Nephron progenitor cell (in vitro differentiated cells): ENCODE data around the gene TCERG1L.

Experiments
- DNase-seq: peaks from one replicate; pipeline ENCODE4 v3.0.0; 2021
- H3K27ac Mint-ChIP-seq: 2 replicates; pipeline ENCODE4 v1.8.0; 2021; ENCODE audit warnings: mild to moderate bottlenecking, moderate library complexity, mixed read lengths
- H3K27me3 Mint-ChIP-seq: 2 replicates; pipeline ENCODE4 v1.8.0; 2021; ENCODE audit warnings: mild to moderate bottlenecking, low read depth, mixed read lengths; ENCODE audit not compliant: poor library complexity
- H3K36me3 Mint-ChIP-seq: 2 replicates; pipeline ENCODE4 v1.8.0; 2021; ENCODE audit warnings: low read depth, mixed read lengths
- H3K4me1 Mint-ChIP-seq: 2 replicates; pipeline ENCODE4 v1.8.0; 2021; ENCODE audit warnings: mixed read lengths
- H3K4me3 Mint-ChIP-seq: 2 replicates; pipeline ENCODE4 v1.8.0; 2021; ENCODE audit warnings: mild to moderate bottlenecking, moderate library complexity, mixed read lengths
- H3K9me3 Mint-ChIP-seq: 2 replicates; pipeline ENCODE4 v1.8.0; 2021; ENCODE audit warnings: mild to moderate bottlenecking, moderate library complexity, mixed read lengths
- CTCF ChIP-seq: fragments of 200-600 bp; sonication (generic); IDR thresholded peaks from 2 replicates; pipeline ENCODE4 v1.5.0; 2021; ENCODE audit warnings: antibody characterized with exemption

The TCERG1L gene

GRCh38 chr10:131148270-131148669 lies 163.3 kb downstream of the TCERG1L start:
- H3K9me3 Mint-ChIP-seq, result peaks cover 32% of the 10 kb centered on the region
- no peak overlapping the region for H3K27ac Mint-ChIP-seq
- no peak overlapping the region for H3K4me3 Mint-ChIP-seq
- H3K4me1 Mint-ChIP-seq, result peaks cover 31% of the 10 kb centered on the region
- H3K36me3 Mint-ChIP-seq, result peaks cover 6% of the 10 kb centered on the region
- no peak for TF ChIP-seq CTCF
- peaks cover 21% of the 10 kb centered on the region for H3K27me3 Mint-ChIP-seq
- DNase-seq, result no peak

GRCh38 chr10:131147301-131147975 lies 164.1 kb downstream of the TCERG1L start:
- DNase-seq, result no peak
- peaks cover 5% of the 10 kb centered on the region for H3K36me3 Mint-ChIP-seq
- H3K9me3 Mint-ChIP-seq, result peaks cover 26% of the 10 kb centered on the region
- H3K27me3 Mint-ChIP-seq, result peaks cover 14% of the 10 kb centered on the region
- H3K4me3 Mint-ChIP-seq, result no peak overlapping the region
- TF ChIP-seq CTCF, result no peak
- H3K4me1 Mint-ChIP-seq, result peaks cover 31% of the 10 kb centered on the region
- peak overlapping the region; percentile 55 for H3K27ac Mint-ChIP-seq

- H3K4me1 Mint-ChIP-seq, result peaks cover 31% of the 10 kb centered on the region
- peaks cover 14% of the 10 kb centered on the region for H3K27me3 Mint-ChIP-seq
- peak overlapping the region; percentile 55 for H3K27ac Mint-ChIP-seq
- peak; percentile 24 for DNase-seq
- H3K4me3 Mint-ChIP-seq, result no peak overlapping the region
- no peaks in the 10 kb centered on the region for H3K36me3 Mint-ChIP-seq
- H3K9me3 Mint-ChIP-seq, result peaks cover 19% of the 10 kb centered on the region
- no peak for TF ChIP-seq CTCF
Measured at GRCh38 chr10:131146790-131147189, 164.7 kb downstream of the TCERG1L start.

GRCh38 chr10:131145756-131146155 lies 165.8 kb downstream of the TCERG1L start:
- DNase-seq, result no peak
- no peak for TF ChIP-seq CTCF
- peaks cover 31% of the 10 kb centered on the region for H3K4me1 Mint-ChIP-seq
- peaks cover 6% of the 10 kb centered on the region for H3K27me3 Mint-ChIP-seq
- no peak overlapping the region for H3K4me3 Mint-ChIP-seq
- peaks cover 9% of the 10 kb centered on the region for H3K9me3 Mint-ChIP-seq
- no peak overlapping the region for H3K27ac Mint-ChIP-seq
- no peaks in the 10 kb centered on the region for H3K36me3 Mint-ChIP-seq

GRCh38 chr10:131144711-131145375 lies 166.7 kb downstream of the TCERG1L start:
- Mint-ChIP-seq H3K27me3 (peaks cover 9% of the 10 kb centered on the region), H3K27ac (no peak overlapping the region), H3K9me3 (peaks cover 5% of the 10 kb centered on the region), H3K4me3 (no peak overlapping the region), H3K36me3 (no peaks in the 10 kb centered on the region), H3K4me1 (peaks cover 31% of the 10 kb centered on the region)
- TF ChIP-seq CTCF, result no peak
- DNase-seq, result no peak

- H3K27ac Mint-ChIP-seq, result no peak overlapping the region
- no peak overlapping the region for H3K4me3 Mint-ChIP-seq
Measured at GRCh38 chr10:131144196-131144595, 167.3 kb downstream of the TCERG1L start.

More at GRCh38 chr10:131144196-131144595, 167.3 kb downstream of the TCERG1L start:
- no peaks in the 10 kb centered on the region for H3K36me3 Mint-ChIP-seq
- no peak for DNase-seq
- H3K9me3 Mint-ChIP-seq, result peaks cover 5% of the 10 kb centered on the region
- no peak for TF ChIP-seq CTCF
- peaks cover 12% of the 10 kb centered on the region for H3K27me3 Mint-ChIP-seq
- peaks cover 31% of the 10 kb centered on the region for H3K4me1 Mint-ChIP-seq
